ENCODE results near the gene HBEGF. TPM values are rescaled to one million over a fixed set of nuclear protein-coding genes. Genes with fewer than 3 reads are reported as not detected.

HBEGF gene
- total and polyA plus RNA-seq, 7 experiments from 2014 or later, result 0.35 to 95.5 (median 11.6) TPM; not detected in 2

Other genes starting within 250 kb of the HBEGF start
- 10 to 100 TPM; 11.6 to 33.5 (median 13.9) TPM for gene PURA, start 232.5 kb downstream of the HBEGF start, total RNA-seq
- 1 to 10 TPM; 3.1 to 4.7 TPM for gene PURA, start 232.5 kb downstream of the HBEGF start, polyA plus RNA-seq
- 10 to 100 TPM in 2 of 5 experiments, 1 to 10 TPM in 3; 4.6 to 15.4 (median 5.1) TPM for gene IGIP, start 220.7 kb downstream of the HBEGF start, total RNA-seq
- 1 to 10 TPM in 1 of 2 donors, under 1 TPM in 1; 0.59 to 1.0 TPM for gene IGIP, start 220.7 kb downstream of the HBEGF start, polyA plus RNA-seq
- gene CYSTM1, start 171.4 kb downstream of the HBEGF start, total RNA-seq, result 10 to 100 TPM in 1 of 5 experiments, 1 to 10 TPM in 4; 1.6 to 11.1 (median 3.5) TPM
- 1 to 10 TPM; 3.3 to 7.6 TPM for gene CYSTM1, start 171.4 kb downstream of the HBEGF start, polyA plus RNA-seq
- 10 to 100 TPM; 24.8 to 52.7 (median 28.2) TPM for gene PFDN1, start 43.5 kb downstream of the HBEGF start, total RNA-seq
- gene PFDN1, start 43.5 kb downstream of the HBEGF start, polyA plus RNA-seq, result 100 to 1,000 TPM; 126 to 139 TPM
- gene SLC4A9, start 13.6 kb upstream of the HBEGF start, total RNA-seq, result under 1 TPM in 3 of 5 experiments, not detected in 2; 0.13 to 0.96 (median 0.34) TPM
- not detected for gene SLC4A9, start 13.6 kb upstream of the HBEGF start, polyA plus RNA-seq
- gene ANKHD1, start 55.2 kb upstream of the HBEGF start, total RNA-seq, result 100 to 1,000 TPM; 145 to 240 (median 217) TPM
- gene ANKHD1, start 55.2 kb upstream of the HBEGF start, polyA plus RNA-seq, result 10 to 100 TPM; 63.1 to 87.1 TPM
- 10 to 100 TPM; 12.5 to 19.5 (median 16.2) TPM for gene EIF4EBP3, start 201.1 kb upstream of the HBEGF start, total RNA-seq
- gene EIF4EBP3, start 201.1 kb upstream of the HBEGF start, polyA plus RNA-seq, result 10 to 100 TPM; 61.7 to 80.8 TPM
- gene SRA1, start 210.9 kb upstream of the HBEGF start, total RNA-seq, result 10 to 100 TPM; 23.8 to 45.5 (median 34.0) TPM
- 10 to 100 TPM; 31.1 to 34.4 TPM for gene SRA1, start 210.9 kb upstream of the HBEGF start, polyA plus RNA-seq
- gene APBB3, start 218.0 kb upstream of the HBEGF start, total RNA-seq, result 10 to 100 TPM; 37.9 to 77.8 (median 72.4) TPM
- gene APBB3, start 218.0 kb upstream of the HBEGF start, polyA plus RNA-seq, result 1 to 10 TPM; 6.3 to 6.8 TPM
- 10 to 100 TPM; 40.4 to 90.1 (median 52.4) TPM for gene SLC35A4, start 218.2 kb upstream of the HBEGF start, total RNA-seq
- 100 to 1,000 TPM; 112 to 142 TPM for gene SLC35A4, start 218.2 kb upstream of the HBEGF start, polyA plus RNA-seq

All from naive thymus-derived CD4-positive, alpha-beta T cell (primary cell).